ENCODE data around the gene AXIN2.
"Not testable (repeated sequence)": the region's sequence is repeated elsewhere in the genome, so short reads cannot be mapped to it uniquely, and the experiment has no call there.

AXIN2 gene

DNA sequence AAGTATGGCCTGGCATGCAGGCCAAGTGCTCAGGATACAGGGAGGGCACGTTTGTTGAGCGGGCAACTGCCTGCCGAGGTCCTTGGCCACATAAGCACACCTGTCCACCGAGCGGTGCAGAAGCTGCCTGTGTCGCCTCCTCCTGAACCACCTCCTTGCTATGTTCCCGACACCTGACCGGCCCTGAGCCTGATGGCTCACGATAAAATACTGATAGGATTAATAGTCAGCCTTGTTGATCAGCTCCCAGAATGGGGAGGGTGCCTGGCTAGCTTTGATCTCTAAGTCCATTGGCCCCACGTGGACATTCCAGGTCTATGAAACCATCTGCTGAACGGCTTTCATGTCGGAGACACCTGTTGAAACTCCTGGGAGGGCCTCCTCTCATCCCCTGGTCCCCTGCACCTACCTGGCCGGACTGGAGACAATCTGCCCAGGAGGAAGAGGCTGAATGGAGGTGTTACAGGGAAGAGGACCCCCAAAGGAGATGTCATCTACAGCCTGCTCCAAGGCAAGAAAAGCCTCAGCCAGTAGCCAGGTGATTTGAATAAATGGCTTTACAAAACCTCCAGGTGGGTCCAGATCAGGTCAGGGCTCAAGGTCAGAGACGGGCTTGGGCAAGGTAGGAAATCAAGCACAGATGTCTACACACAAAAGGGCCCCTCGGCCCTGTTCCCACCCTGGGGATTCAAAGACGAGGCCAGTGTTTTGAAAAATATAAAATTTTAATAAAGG, 33.4 kb downstream of the AXIN2 start:
- in situ Hi-C loops (cut with MboI; ENCODE audit: low sequenced_read_pairs): loop anchor here (25.0 kb wide), 1 partner anchor 91 kb away; no protein-coding TSS in a partner anchor

DNA sequence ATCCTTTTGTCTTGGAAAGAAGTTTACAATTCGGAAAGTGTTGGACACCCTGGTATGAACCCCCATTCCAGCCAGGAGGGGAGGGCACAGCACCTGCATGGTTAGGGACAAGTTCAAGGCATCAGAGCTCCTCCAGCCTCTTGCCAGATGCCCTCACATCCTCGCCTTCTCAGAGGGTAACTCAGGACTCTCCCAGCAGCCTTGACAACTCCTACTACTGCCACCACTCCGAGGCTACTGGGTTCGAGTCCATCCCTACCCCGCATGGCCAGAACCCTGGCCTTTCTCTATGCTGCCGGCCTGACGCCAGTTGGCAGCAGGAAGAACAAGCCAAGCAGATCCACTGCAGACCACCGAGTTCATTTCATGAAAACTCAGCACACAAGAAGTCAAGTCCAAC, 34.1 kb downstream of the AXIN2 start:
- in situ Hi-C loops (cut with MboI; ENCODE audit: low sequenced_read_pairs): loop anchor here (25.0 kb wide), 1 partner anchor 90 kb away; no protein-coding TSS in a partner anchor

DNA sequence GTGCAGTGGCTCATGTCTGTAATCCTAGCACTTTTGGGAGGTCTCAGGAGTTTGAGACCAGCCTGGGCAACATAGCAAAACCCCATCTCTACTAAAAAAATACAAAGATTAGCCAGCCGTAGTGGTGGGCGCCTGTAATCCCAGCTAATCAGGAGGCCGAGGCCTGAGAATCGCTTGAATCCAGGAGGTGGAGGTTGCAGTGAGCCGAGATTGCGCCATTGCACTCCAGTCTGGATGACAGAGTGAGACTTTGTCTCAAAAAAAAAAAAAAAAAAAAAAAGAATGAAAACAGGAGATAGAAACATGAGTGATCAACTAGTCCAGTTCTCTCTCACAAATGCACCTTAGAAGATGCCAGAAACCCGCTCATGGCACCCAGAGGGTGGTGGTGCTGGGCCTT, 34.6 kb downstream of the AXIN2 start:
- in situ Hi-C loops (cut with MboI; ENCODE audit: low sequenced_read_pairs): loop anchor here (25.0 kb wide), 1 partner anchor 90 kb away; no protein-coding TSS in a partner anchor

DNA sequence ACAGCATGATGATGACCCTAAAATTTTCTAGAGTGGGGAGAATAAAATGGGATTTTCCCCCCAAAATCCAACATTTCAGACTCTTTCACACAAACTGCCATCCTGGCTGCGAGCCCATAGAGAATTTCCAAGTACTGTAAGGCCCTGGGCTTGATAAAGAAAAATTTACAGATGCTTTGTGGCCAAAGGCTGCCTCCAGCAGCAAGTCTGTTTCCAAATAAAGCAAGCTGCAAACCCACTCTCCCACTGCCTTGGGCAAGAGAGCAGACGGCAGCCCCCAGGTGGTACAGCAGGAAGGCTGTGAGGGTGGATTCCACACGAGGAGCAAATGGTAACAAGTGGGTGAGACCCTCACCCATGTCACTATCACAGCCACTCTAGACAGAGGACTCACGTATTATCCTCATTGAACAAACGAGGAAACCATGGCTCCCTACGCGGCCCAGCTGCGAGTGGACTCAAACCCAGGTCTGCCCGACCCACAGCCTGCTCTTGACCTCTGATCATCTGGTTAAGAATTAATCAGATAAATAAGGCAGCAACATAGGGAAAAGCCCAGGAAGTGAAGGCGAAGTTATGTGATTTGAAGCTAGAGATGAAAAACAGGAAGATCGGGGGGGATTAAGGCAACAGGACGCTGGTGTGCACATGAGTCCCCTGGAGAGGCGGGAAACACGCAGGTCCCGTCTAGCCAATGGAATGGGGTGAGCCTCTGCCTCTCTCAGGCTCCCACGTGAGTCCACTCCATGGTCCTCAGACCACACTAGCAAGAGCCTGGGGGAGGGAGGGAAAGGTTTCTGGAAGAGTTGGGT, 37.4 kb downstream of the AXIN2 start:
- in situ Hi-C loops (cut with MboI; ENCODE audit: low sequenced_read_pairs): no loop called here

DNA sequence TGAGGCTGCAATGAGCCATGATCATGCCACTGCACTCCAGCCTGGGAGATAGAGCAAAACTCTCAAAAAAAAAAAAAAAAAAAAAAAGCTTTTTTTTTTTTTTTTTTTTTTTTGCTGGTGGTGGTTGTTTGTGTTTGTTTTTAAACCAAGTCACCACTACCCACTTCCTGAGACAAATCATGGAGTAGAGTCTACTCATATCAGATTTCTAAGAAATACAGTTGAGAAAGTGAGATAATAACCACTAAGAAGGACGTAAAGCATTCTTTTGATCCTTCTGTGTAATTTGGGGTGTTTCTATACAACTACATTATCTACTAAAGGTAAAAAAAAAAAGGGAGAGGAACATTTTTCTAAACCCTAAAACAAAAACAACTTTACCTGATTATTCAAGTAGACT, 38.0 kb downstream of the AXIN2 start:
- in situ Hi-C loops (cut with MboI; ENCODE audit: low sequenced_read_pairs): no loop called here

DNA sequence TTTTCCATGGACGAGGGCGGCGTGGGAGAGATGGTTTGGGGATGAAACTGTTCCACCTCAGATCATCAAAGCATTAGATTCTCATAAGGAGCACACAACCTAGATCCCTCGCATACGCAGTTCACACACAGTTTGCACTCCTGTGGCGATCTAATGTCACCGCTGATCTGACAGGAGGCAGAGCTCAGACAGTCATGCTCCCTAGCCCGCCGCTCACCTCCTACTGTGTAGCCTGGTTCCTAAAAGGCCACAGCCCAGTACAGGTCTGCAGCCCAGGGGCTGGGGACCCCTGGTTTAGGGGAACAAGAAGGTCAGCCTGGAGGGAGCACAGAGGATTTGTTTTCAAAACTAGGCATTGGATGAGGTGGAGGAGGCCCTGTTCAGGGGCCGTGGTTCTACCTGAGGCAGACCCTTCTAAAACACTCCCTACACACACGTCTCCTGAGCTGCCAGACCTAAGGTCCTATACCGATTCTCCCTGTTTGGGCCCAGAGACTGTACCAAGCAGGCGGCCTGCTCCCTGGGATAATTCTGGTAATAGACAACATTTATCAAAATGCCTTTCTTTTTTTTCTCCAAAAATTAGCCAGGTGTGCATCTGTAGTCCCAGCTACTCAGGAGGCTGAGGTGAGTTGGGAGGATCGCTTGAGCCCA, 38.6 kb downstream of the AXIN2 start:
- in situ Hi-C loops (cut with MboI; ENCODE audit: low sequenced_read_pairs): no loop called here

DNA sequence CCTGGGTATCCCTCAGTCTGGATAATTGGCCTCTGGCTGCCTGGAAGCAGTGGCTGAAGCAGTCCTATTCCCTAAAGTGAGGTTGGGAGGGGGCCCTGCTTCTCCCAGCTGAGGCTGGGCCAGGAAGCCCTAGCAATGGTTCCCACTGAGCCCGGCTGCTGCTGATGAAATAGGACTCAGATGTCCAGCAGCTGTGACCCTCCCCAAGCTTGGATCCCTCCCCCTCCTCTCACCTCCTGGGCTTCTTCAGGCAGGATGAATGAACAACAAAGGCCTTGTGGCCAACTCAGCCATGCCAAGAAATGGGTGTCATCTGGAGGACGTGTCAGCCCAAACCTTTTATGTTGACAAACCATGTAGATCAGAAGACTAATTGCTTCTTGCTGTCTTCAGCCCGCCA, 42.0 kb downstream of the AXIN2 start:
- in situ Hi-C loops (cut with MboI; ENCODE audit: low sequenced_read_pairs): no loop called here

DNA sequence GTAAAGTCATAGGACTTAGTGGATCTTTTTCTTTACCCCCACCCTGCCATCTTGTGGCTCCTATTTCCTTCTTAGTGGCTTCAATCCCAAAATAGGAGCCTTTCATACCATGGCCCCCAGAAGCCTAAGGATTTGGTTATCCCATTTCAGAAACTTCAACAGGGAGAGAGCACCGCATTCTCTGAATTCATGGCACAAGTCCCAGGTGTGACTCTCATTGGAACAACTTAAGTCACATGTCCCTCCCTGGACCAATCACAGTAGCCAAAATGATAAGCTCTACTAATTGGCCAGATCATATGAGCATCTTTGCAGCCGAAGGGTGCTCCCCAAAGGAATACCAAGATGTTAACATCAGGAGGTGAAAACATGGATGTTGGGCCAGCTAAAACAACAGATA, 43.2 kb downstream of the AXIN2 start:
- in situ Hi-C loops (cut with MboI; ENCODE audit: low sequenced_read_pairs): no loop called here

DNA sequence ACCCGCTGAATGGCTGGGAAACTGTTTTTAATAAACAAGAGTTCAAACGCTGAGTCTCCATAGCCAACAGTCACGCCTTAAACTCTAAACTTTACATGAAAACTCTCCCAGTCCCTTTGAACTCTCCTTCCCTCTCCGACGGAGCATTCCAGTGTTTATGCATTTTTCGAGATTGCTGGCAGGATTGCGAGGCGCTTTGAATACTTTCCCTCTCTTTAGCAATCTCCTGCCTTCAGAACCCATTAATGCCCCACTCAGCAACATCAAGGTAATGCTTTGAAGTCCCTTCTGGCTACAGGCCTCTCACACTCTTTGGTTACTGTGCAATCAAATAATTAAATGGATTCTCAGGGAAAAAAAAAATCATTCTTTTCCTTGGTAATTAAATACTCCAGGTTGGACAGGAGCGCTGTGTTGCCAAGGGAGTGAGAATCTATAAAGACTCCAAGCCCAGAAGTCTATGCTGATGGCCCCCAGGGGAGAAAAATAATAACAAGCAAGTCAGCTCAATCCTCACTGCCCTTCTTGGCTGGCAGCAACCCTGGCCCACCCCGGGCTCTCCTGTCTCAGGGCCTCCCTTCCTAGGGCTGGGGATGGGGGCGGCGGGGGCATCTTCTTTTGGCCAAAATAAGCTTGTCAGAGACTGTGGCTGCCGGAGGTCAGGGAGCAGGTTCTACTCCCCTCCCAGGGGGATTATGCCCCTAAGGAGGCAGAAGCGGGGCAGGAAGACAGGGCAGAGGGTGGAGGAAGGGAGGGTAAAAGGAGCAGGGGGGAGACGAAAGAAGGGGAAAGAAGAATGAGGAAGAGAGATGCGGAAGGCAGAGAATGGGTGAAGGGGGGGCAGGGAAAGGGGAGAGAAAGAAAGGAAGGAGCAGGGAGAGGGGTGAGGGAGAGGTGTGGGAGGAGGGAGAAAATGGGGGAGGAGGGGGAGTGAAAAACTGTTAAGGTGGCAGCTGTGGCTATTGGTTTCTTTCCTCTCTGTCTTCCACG, 45.2 kb downstream of the AXIN2 start:
- in situ Hi-C loops (cut with MboI; ENCODE audit: low sequenced_read_pairs): no loop called here

DNA sequence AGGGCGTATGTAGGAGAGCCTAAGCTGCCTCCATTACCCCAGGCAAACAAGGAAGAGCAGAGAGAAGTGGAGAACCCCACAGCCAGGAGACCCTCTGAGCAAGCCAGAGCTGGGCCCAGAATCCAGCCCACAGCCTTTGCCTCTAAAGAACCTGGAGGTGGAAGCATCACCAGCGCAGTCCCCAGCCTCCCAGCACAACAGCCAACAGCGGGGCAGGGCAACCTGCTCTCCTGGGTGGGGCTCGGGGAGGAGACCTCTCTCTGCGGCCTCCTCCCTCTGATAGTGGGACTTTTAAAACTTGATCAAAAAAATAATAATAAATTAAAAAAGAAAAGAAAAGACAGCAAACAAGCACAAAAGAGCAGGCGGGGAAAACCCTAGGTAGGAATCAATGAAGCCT, 45.9 kb downstream of the AXIN2 start:
- in situ Hi-C loops (cut with MboI; ENCODE audit: low sequenced_read_pairs): no loop called here

DNA sequence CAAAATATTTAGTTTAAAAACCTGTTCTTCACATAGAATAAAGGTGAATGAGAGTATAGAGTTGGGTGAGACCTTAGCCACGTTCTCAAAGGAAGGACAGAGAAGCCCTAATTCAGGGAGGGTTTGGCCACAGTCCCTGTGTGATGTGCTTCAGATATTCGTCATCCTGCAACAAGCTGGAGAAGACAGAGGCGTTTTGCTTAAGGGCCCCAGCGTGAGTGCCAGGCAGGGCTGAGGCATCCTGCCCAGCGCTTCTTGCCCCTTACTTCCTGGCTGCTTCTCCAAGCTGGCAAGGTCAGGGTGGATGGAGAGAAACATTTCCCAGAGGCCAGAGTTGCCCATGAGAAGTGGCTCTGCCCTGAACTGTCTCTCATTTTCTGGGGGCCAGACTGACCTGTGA, 46.9 kb downstream of the AXIN2 start:
- in situ Hi-C loops (cut with MboI; ENCODE audit: low sequenced_read_pairs): no loop called here

DNA sequence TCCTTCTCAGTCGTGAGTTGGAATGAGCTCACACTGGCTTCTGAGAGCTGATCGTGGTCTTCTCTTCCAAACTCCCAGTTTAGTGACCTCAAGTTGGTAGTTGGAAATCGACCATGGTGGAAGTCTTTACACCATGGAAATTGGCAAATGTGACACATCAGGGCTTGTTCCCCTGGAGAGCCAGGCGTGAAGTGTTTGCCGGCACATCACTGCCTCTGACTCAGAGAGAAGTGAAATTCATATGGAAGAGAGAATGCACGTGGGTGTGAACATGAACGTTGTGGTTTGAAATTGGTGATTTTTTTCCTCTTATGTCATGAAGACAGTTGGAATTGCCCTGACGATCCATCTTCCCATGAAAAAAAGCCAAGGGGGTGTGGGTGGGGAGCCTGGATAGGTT, 47.4 kb downstream of the AXIN2 start:
- in situ Hi-C loops (cut with MboI; ENCODE audit: low sequenced_read_pairs): no loop called here

DNA sequence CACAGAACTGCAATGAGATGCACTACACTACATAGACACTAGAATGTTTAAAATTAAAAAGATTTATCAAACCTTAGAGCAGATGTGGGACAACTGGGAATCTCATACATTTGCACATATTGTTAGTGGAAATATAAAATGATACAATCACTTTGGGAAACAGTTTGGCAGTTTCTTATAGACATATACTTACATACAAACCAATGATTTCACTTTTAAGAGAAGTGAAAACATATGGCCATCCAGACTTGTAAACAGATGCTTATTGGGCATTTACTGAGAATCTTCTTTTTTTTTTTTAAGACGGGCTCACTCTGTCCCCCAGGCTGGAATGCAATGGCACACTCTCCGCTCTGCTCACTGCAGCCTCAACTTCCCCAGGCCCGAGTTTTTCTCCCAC, 50.1 kb downstream of the AXIN2 start:
- in situ Hi-C loops (cut with MboI; ENCODE audit: low sequenced_read_pairs): no loop called here

DNA sequence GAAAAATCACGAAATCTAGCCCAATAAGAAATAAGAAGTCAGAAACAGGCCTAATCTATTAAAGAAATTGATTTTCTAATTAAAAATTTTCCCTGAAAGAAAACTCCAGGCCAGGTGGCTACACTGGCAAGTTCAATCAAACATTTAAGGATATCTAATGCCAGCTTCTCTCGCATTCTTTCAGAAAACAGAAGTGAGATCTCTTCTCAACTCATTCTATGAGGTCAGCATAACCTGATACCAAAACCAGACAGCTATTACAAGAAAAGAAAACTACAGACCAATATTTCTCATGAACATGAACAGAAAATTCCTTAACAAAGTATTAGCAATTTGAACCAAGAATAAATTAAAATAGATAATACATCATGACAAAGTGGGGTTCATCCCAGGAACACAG, 52.4 kb downstream of the AXIN2 start:
- in situ Hi-C loops (cut with MboI; ENCODE audit: low sequenced_read_pairs): no loop called here

DNA sequence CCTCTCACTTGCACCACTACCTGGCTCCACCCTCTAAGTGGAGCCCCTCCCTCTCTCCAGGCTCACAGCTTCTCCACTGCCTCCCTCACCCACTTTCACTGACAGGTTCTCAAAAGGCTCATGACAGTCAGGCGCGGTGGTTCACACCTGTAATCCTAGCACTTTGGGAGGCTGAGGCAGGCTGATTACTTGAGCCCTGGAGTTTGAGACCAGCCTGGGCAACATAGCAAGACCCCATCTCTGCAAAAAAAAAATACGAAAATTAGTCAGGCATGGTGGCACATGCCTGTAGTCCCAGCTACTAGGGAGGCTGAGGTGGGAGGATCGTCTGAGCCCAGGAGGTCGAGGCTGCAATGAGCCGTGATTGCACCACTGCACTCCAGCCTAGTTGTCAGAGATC, 56.8 kb downstream of the AXIN2 start:
- in situ Hi-C loops (cut with MboI; ENCODE audit: low sequenced_read_pairs): not testable (repeated sequence)

DNA sequence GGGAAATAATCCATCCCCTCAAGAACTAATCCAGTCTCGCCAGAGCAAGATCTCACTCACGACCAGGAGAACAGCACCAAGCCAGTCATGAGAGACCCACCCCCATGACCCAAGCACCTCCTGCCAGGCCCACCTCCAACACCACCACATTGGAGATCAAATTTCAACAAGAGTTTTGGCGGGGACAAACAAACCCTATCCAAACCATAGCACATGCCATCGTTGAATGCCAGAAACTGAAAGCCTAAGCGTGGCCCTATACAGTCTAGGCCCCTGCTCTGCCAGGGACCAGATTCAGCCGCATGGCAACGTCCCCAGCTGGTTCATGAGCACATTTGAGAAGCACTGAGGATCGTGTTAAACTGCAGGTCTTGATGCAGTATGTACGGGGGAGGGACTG, 57.3 kb downstream of the AXIN2 start:
- in situ Hi-C loops (cut with MboI; ENCODE audit: low sequenced_read_pairs): no loop called here

DNA sequence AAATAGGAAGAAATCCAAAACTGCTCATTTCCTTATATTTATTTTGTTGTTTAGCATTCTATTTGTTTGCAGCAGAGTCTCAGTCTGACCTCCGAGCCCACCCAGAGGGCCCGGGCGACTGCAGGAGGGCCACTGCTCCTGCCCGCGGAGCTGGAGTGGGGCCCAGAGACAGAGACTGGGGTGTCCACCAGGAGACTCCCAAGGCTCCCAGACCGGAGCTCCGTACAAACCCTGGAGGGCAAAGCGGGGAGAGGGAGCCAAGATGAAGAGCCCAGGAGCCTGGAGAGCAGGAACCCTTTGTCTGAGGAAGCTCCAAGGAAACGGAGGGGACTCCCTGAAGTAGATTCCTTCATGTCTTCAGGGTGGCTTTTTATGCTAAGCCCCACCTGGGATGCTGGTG, 57.9 kb downstream of the AXIN2 start:
- in situ Hi-C loops (cut with MboI; ENCODE audit: low sequenced_read_pairs): no loop called here

DNA sequence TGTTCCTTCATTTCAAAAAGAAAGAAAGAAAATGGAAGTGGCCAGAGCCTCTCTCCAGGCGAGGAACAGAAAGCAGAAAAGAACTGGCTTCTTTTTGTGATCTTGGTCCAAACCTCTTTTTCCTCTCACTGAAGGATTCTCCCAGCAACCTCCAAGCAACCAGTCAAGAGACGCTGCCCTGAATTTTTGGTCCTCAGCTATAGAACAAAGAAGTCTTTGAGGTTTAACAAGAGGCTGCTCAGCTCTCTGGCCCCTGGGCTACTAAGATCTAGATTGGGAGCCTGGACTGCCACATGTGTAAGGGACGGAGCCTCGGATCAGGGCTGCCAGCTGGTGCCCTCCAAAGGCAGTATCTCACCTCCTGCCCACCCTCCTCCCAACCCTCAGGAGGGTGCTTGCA, 62.6 kb downstream of the AXIN2 start:
- in situ Hi-C loops (cut with MboI; ENCODE audit: low sequenced_read_pairs): no loop called here

DNA sequence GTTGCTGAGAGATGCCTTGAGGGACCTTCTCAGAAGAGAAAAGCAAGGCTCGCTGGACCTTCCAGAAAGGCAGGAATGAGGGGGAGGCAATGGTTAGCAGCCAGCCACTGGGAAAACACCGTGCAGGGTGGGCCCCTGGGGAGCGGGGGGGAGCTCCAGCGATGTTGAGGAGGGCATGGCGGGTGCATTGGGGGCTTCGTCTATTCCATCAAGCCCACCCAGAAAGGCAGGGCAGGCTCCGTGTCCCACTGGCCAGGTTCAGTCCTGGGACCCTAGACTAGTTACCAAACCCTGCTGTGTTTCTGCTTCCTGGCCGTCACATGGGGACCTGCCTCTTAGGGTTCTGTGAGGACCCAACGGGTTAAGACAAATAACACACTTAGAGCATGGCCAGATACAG, 64.6 kb downstream of the AXIN2 start:
- in situ Hi-C loops (cut with MboI; ENCODE audit: low sequenced_read_pairs): no loop called here

Data from HL-60/S4 treated with phorbol 12-myristate 13-acetate at 8.2 ng/mL for 4 days and 3 days (cell line).